ENCODE data around the gene THSD4. TPM values are rescaled to one million over a fixed set of nuclear protein-coding genes. Genes with fewer than 3 reads are reported as not detected.

THSD4 gene
- total RNA-seq, 4 donors from 2014 or later, result 23.0 to 68.5 (median 48.6) TPM

GRCh38 chr15:71294251-71294910 is 179.1 kb downstream of the THSD4 start:
- Histone ChIP-seq H3K9me3 (no peaks in the 10 kb centered on the region), H3K27ac (peak overlapping the region in 1 of 3 donors; percentile 11), H3K4me1 (peaks cover 0 to 21% of the 10 kb centered on the region in 2 donors), H3K27me3 (no peaks in the 10 kb centered on the region), H3K4me3 (replicated peaks in 1 of 3) (no peak overlapping the region), H3K36me3 (no peaks in the 10 kb centered on the region)
- TF ChIP-seq POLR2A (IDR thresholded peaks at IDR 0.05), result no peak
- TF ChIP-seq CTCF (IDR thresholded peaks at IDR 0.05), result no peak
- DNase-seq, result no peak
- 67 to 72% methylated on average over 12 of the region's 12 CpGs for WGBS, 2 donors
- intact Hi-C loops (cut with DNase I), result no loop called here

- TF ChIP-seq CTCF (IDR thresholded peaks at IDR 0.05), result no peak
- TF ChIP-seq POLR2A (IDR thresholded peaks at IDR 0.05), result no peak
- intact Hi-C loops (cut with DNase I), result no loop called here
- H3K4me3 ChIP-seq (replicated peaks in 1 of 3), result no peak overlapping the region
- peaks cover 0 to 21% of the 10 kb centered on the region in 2 donors for H3K4me1 ChIP-seq
- WGBS, 2 donors, result 55 to 60% methylated on average over 6 of the region's 6 CpGs
- no peaks in the 10 kb centered on the region for H3K9me3 ChIP-seq
- H3K36me3 ChIP-seq, result no peaks in the 10 kb centered on the region
- peak overlapping the region in 1 of 3 donors; percentile 49 for H3K27ac ChIP-seq
- no peaks in the 10 kb centered on the region for H3K27me3 ChIP-seq
- peak; percentile 16 to 17 for DNase-seq
These were observed 179.8 kb downstream of the THSD4 start for GRCh38 chr15:71294911-71295602.

- Histone ChIP-seq H3K9me3 (no peaks in the 10 kb centered on the region), H3K4me1 (peaks cover 0 to 21% of the 10 kb centered on the region in 2 donors), H3K4me3 (replicated peaks in 1 of 3) (no peak overlapping the region), H3K27ac (peak overlapping the region in 1 of 3 donors; percentile 49), H3K27me3 (no peaks in the 10 kb centered on the region), H3K36me3 (no peaks in the 10 kb centered on the region)
- TF ChIP-seq CTCF (IDR thresholded peaks at IDR 0.05) (no peak), POLR2A (IDR thresholded peaks at IDR 0.05) (no peak)
- no peak for DNase-seq
- intact Hi-C loops (cut with DNase I), result no loop called here
- WGBS, 2 donors, result 53 to 60% methylated on average over 3 of the region's 3 CpGs
These were observed 180.5 kb downstream of the THSD4 start for GRCh38 chr15:71295603-71296314.

- Histone ChIP-seq H3K27ac (no peak overlapping the region), H3K36me3 (no peaks in the 10 kb centered on the region), H3K9me3 (no peaks in the 10 kb centered on the region), H3K27me3 (no peaks in the 10 kb centered on the region), H3K4me1 (peaks cover 0 to 23% of the 10 kb centered on the region in 2 donors), H3K4me3 (replicated peaks in 1 of 3) (no peak overlapping the region)
- DNase-seq, result no peak
- no peak for TF ChIP-seq CTCF (IDR thresholded peaks at IDR 0.05)
- TF ChIP-seq POLR2A (IDR thresholded peaks at IDR 0.05), result no peak
- intact Hi-C loops (cut with DNase I), result no loop called here
- 92 to 96% methylated on average over 8 of the region's 8 CpGs for WGBS, 2 donors
These were observed 181.0 kb downstream of the THSD4 start for GRCh38 chr15:71296315-71296679.

Measured in thyroid gland (tissue), 4 donors.